AG10803 (cell line): Measurements from ENCODE around the gene BAIAP2L1.

Experiments
- DNase-seq: peaks from one replicate; pipeline ENCODE4 v3.0.0; 2010; ENCODE audit warnings: low read depth
- H3K4me3 ChIP-seq: 2 replicates; pipeline ENCODE4 v1.5.1; 2011; ENCODE audit warnings: mild to moderate bottlenecking, low read length, control low read depth
- TF ChIP-seq, protein P1 (sequence below): conservative IDR thresholded peaks from 2 replicates; pipeline ENCODE4 v1.5.1; 2011; ENCODE audit warnings: mild to moderate bottlenecking, low read length, control low read depth, inconsistent platforms

The BAIAP2L1 gene

DNA sequence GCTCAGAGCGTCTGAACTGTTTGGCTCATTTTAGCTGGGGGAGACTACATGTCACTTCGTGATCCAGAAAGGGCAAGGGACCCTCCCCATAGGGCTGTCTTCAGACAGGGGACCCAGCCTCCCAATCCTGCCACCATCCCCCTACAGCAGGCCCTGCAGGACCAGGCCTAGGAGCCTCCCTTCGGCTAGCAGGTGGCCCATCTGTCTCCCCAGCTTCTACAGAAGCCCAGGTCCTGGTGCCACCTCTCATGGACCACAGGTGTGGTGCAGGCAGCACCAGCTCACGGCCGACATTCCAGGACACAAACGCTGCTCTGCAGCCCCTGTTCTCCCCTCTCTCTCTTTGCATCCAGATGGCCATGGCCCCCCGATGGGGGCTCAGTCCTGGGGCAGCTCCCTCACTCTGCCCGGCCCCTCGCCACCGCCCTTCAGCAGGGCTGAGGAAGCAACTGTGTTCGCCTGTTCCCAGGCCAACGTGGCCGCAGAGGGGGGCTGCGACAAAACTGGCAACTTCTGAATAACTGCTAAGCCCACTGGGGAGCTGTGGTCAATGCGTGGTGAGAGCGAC, 159.1 kb downstream of the BAIAP2L1 start:
- DNase-seq: no peak
- no peak overlapping the region for H3K4me3 ChIP-seq
- TF ChIP-seq, protein P1, sequence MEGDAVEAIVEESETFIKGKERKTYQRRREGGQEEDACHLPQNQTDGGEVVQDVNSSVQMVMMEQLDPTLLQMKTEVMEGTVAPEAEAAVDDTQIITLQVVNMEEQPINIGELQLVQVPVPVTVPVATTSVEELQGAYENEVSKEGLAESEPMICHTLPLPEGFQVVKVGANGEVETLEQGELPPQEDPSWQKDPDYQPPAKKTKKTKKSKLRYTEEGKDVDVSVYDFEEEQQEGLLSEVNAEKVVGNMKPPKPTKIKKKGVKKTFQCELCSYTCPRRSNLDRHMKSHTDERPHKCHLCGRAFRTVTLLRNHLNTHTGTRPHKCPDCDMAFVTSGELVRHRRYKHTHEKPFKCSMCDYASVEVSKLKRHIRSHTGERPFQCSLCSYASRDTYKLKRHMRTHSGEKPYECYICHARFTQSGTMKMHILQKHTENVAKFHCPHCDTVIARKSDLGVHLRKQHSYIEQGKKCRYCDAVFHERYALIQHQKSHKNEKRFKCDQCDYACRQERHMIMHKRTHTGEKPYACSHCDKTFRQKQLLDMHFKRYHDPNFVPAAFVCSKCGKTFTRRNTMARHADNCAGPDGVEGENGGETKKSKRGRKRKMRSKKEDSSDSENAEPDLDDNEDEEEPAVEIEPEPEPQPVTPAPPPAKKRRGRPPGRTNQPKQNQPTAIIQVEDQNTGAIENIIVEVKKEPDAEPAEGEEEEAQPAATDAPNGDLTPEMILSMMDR: no peak
